Thoracic aorta (tissue), 2 donors: ENCODE data around the gene SLC25A42. TPM values are rescaled to one million over a fixed set of nuclear protein-coding genes. Genes with fewer than 3 reads are reported as not detected.
"Not testable (repeated sequence)": the region's sequence is repeated elsewhere in the genome, so short reads cannot be mapped to it uniquely, and the experiment has no call there.

Experiments used
- ATAC-seq: fragments of 150-250 bp; one replicate; pipeline ENCODE4 v1.8.0; 2017; ENCODE audit warnings: low read depth; ENCODE audit not compliant: insufficient number of reproducible peaks, low FRiP score
- DNase-seq: peaks from one replicate; pipeline ENCODE4 v3.0.0-alpha.2; 2020; ENCODE audit warnings: low spot score
- H3K27ac ChIP-seq, 2 donors: fragments of 200-600 bp; sonication (generic); 1 replicate in 1 of 2; 2 replicates in 1 of 2; pipeline ENCODE4 v1.5.1; 2016; ENCODE audit warnings: mild to moderate bottlenecking in 2 of 2, moderate library complexity in 2 of 2
- H3K27me3 ChIP-seq: fragments of 200-600 bp; sonication (generic); replicated peaks from 2 replicates; pipeline ENCODE4 v1.6.0; 2016; ENCODE audit warnings: mild to moderate bottlenecking; ENCODE audit not compliant: insufficient read depth
- H3K36me3 ChIP-seq: fragments of 200-600 bp; sonication (generic); one replicate; pipeline ENCODE4 v1.5.1; 2016
- H3K4me1 ChIP-seq, 2 donors: fragments of 200-600 bp; sonication (generic); 1 replicate in 1 of 2; 2 replicates in 1 of 2; pipeline versions ENCODE4 v1.5.1 to v1.6.0; 2016; ENCODE audit warnings: low read depth in 2 of 2, mild to moderate bottlenecking in 1 of 2; ENCODE audit not compliant: control insufficient read depth in 1 of 2
- H3K4me3 ChIP-seq: fragments of 200-600 bp; sonication (generic); 2 replicates; pipeline ENCODE4 v1.5.1; 2016; ENCODE audit warnings: mild to moderate bottlenecking
- H3K9me3 ChIP-seq: fragments of 200-600 bp; sonication (generic); 2 replicates; pipeline ENCODE4 v1.5.1; 2016
- total RNA-seq, 2 donors: library from RNA; depleted of rRNA; stranded (reverse); fragments of >200 nt; gene quantifications; one replicate each; pipeline versions ENCODE4 v1.1.0 to v1.2.3, GENCODE V29; 2016
- TF ChIP-seq, protein P1 (sequence below): fragments of 200-600 bp; sonication (generic); IDR thresholded peaks from one replicate; pipeline ENCODE4 v1.5.1; 2019; ENCODE audit warnings: antibody characterized with exemption

Gene SLC25A42
- total RNA-seq, 2 donors from 2014 or later, result 8.3 to 14.4 TPM

DNA sequence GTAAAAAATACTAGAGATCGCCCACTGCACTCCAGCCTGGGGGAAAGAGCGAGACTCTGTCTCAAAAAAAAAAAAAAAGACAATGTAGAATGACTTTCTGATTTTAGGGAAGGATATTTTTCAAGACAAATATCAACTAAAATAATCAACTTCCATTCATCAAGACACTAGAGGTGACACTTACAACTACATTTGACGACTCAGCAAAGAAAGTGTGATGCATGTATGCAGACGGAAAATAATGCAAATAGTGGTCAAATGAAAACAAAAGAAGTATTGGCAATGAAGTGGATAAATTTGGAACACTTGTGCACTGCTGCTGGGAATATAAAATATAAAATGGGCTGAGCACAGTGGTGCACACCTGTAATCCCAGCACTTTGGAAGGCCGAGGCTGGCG is 62.3 kb downstream of the SLC25A42 start:
- DNase-seq (no peak), ATAC-seq (no peak)
- Histone ChIP-seq H3K4me1 (no peaks in the 10 kb centered on the region), H3K9me3 (no peaks in the 10 kb centered on the region), H3K36me3 (peaks cover 5% of the 10 kb centered on the region), H3K27me3 (no peaks in the 10 kb centered on the region), H3K4me3 (no peak overlapping the region), H3K27ac (no peak overlapping the region)
- TF ChIP-seq, protein P1, sequence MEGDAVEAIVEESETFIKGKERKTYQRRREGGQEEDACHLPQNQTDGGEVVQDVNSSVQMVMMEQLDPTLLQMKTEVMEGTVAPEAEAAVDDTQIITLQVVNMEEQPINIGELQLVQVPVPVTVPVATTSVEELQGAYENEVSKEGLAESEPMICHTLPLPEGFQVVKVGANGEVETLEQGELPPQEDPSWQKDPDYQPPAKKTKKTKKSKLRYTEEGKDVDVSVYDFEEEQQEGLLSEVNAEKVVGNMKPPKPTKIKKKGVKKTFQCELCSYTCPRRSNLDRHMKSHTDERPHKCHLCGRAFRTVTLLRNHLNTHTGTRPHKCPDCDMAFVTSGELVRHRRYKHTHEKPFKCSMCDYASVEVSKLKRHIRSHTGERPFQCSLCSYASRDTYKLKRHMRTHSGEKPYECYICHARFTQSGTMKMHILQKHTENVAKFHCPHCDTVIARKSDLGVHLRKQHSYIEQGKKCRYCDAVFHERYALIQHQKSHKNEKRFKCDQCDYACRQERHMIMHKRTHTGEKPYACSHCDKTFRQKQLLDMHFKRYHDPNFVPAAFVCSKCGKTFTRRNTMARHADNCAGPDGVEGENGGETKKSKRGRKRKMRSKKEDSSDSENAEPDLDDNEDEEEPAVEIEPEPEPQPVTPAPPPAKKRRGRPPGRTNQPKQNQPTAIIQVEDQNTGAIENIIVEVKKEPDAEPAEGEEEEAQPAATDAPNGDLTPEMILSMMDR, result no peak

DNA sequence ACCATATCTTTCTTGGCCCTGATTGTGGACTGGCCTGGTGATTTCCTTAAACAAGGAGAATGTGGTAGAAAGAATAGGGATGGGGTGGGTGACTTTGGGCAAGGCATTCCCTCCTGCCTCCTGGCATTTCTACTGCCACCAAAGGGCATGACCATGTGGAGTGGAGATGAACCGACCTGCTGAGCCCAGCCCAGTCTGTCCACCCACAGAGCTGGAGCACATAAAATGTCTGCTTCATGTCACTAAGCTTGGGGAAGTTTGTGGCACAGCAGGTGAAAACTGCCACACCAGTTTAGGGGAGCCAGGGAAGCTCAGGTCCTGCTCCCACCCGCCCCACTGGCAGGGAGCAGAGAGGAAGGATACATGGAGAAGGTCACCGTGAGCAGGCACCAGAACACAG is 68.2 kb downstream of the SLC25A42 start:
- Histone ChIP-seq H3K27me3 (no peaks in the 10 kb centered on the region), H3K27ac (no peak overlapping the region), H3K9me3 (peaks cover 9% of the 10 kb centered on the region), H3K36me3 (no peaks in the 10 kb centered on the region), H3K4me1 (peaks cover under 1% of the 10 kb centered on the region in 2 donors), H3K4me3 (no peak overlapping the region)
- DNase-seq (no peak), ATAC-seq (no peak)
- TF ChIP-seq, protein P1, result no peak

DNA sequence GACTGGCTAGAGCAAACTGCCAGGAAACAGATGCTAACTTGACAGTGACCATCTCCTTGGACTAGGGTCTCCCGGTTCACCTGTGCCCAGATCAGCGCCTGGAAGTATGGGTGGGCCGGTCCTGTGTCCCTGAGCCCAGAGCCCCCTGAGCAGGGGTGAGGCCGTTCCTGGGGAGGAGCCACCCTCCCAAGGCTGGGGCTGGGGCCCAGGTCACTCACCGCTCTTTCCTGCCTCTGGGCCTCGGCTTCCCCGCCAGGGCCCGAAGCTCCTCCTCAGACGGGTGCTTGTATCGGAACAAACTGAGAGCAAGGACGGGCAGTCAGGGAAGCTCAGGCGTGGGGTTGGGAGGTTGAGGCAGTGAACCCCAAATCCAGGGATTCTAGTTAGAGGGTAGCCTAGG is 69.1 kb downstream of the SLC25A42 start:
- Histone ChIP-seq H3K4me1 (peaks cover 10% of the 10 kb centered on the region in 2 donors), H3K4me3 (no peak overlapping the region), H3K36me3 (no peaks in the 10 kb centered on the region), H3K27ac (no peak overlapping the region), H3K27me3 (no peaks in the 10 kb centered on the region), H3K9me3 (peaks cover 9% of the 10 kb centered on the region)
- DNase-seq (no peak), ATAC-seq (no peak)
- TF ChIP-seq, protein P1, result no peak

DNA sequence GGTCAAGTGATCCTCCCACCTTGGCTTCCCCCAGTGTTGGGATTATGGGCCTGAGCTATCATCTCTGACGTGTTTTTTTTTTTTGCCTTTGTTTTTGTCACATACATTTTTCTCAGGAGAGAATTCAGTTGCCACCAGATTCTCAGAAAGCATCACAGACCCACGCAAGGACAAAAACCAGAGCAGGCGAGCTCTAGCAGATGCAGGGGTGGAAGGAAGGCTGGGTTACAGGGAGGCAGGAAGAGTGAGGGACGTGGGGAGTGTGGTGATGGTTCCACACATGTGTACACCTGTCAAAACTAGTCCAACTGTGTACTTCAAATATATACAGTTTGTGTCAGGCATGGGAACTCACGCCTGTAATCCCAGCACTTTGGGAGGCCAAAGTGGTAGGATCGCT is 70.2 kb downstream of the SLC25A42 start:
- Histone ChIP-seq H3K4me1 (peaks cover 10% of the 10 kb centered on the region in 2 donors), H3K27me3 (no peaks in the 10 kb centered on the region), H3K36me3 (no peaks in the 10 kb centered on the region), H3K4me3 (no peak overlapping the region), H3K9me3 (peaks cover 9% of the 10 kb centered on the region), H3K27ac (no peak overlapping the region)
- ATAC-seq (no peak), DNase-seq (no peak)
- TF ChIP-seq, protein P1, result no peak

DNA sequence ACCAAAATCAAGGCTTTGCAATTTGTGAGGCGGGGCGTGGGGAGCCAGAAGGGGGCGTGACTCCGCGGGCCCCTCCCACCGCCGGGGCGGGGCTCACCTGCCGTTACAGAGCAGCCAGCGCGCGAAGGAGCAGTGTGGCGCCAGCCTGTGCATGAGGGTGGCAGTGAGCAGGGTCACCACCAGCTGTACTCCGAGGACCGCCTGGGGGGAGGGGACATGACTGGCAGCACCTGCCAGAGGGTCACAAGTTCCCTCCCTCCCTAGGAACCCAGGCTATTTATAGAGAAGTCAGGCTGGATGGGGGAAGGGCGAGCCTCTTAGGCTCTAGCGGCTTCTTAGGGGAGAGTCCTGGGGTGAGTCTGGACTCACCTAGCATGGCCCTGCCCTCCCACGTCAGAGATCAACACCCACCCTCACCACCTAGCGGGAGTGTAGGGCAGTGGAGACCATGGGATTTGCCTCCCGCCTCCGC is 70.9 kb downstream of the SLC25A42 start:
- no peak for ATAC-seq

DNA sequence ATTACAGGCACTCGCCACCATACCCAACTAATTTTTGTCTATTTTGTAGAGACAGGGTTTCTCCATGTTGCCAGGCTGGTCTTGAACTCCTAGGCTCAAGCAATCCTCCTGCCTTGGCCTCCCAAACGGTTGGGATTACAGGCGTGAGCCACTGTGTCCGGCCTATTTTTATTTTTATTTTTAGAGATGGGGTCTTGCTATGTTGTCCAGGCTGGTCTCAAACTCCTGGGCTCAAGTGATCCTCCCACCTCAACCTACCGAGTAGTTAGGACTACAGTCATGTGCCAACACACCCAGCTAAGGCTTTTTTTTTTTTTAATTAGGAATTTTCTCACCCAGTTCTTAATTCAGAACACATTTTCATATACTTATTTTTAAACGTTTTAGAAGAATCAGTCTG is 71.9 kb downstream of the SLC25A42 start:
- peaks cover 10% of the 10 kb centered on the region in 2 donors for H3K4me1 ChIP-seq
- H3K9me3 ChIP-seq, H3K4me3 ChIP-seq, H3K27ac ChIP-seq, DNase-seq, ATAC-seq, H3K27me3 ChIP-seq, H3K36me3 ChIP-seq: not testable (repeated sequence)

More for the DNA sequence above, 70.9 kb downstream of the SLC25A42 start:
- Histone ChIP-seq H3K36me3 (no peaks in the 10 kb centered on the region), H3K27ac (no peak overlapping the region), H3K27me3 (no peaks in the 10 kb centered on the region), H3K4me1 (peaks cover 10% of the 10 kb centered on the region in 2 donors), H3K9me3 (peaks cover 9% of the 10 kb centered on the region), H3K4me3 (no peak overlapping the region)
- no peak for DNase-seq
- TF ChIP-seq, protein P1, result no peak
